SK-N-SH (cell line): ENCODE results near the gene NOXA1.

ENCODE experiments used
- EP300 ChIP-seq, 2 experiments: IDR thresholded peaks; 2 replicates each; pipeline versions ENCODE4 v1.4.0 to v1.6.1; 2012; ENCODE audit warnings: borderline replicate concordance in 1 of 2, low read depth in 1 of 2, low read length in 1 of 2
- FOXM1 ChIP-seq: IDR thresholded peaks from 2 replicates; pipeline ENCODE4 v1.4.0; 2012; ENCODE audit warnings: low read depth, mild to moderate bottlenecking
- POLR2AphosphoS5 ChIP-seq: IDR thresholded peaks from 2 replicates; pipeline ENCODE4 v1.6.1; 2012; ENCODE audit warnings: low read depth, low read length
- SMC3 ChIP-seq: IDR thresholded peaks from 2 replicates; pipeline ENCODE4 v1.6.1; 2012; ENCODE audit warnings: low read depth, low read length, improper control_type of control experiment

DNA sequence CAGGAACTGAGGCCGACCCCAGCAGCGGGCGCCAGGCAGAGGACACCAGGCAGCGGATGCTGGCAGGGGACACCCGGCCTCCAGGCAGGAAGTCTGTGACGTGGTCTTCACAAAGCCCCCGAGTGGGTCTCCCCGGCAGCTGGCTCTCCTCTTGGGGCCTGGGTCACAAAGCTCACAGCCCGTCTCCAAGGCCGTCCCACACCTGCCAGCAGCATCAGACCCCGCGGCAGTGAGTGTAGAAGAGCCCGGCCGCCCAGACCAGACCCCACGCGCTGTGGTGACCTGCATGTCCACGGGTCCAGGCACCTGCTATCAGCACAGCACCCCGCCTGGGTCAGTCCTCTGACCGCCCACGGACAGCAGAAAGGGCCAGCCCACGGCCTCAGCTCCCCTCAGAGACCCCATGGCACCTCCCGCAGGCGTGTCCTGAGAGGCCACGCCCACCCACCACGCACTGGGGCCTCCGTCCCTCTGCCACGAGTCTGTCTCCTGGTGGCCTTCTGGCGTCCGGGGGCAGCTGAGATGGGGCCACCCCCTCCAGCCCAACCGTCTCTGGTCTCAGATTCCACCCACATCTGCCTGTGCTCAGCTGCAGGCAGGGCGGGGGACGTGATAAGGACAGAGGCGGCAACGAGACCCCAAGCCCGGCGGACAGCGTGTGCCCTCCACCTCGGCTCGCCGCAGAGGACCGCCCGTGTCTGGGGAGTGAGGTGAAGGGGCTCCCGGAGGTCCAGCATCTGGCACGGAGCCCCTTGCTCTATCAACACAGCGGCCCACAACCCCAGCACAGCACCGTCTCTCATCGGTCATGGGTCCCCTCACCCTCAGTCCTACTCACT, 34.4 kb upstream of the NOXA1 start:
- TF ChIP-seq EP300 (IDR thresholded peaks at IDR 0.05; ENCODE audit: borderline replicate concordance in 1 of 2, low read depth in 1 of 2, low read length in 1 of 2), result no peak
- no peak for TF ChIP-seq FOXM1
- no peak for TF ChIP-seq POLR2AphosphoS5
- TF ChIP-seq SMC3, result no peak
